Mucosa of stomach (tissue), 1 donor: ENCODE data around the gene TTLL10.

Experiments
- H3K27me3 ChIP-seq: one replicate; pipeline ENCODE4 v1.7.0; 2013; ENCODE audit warnings: mild to moderate bottlenecking, low read length; ENCODE audit not compliant: control insufficient read depth, insufficient read depth
- H3K36me3 ChIP-seq: one replicate; pipeline ENCODE4 v1.7.0; 2013; ENCODE audit warnings: low read length; ENCODE audit not compliant: control insufficient read depth, insufficient read depth
- H3K4me1 ChIP-seq: one replicate; pipeline ENCODE4 v1.7.0; 2013; ENCODE audit warnings: mild to moderate bottlenecking, low read length; ENCODE audit not compliant: control insufficient read depth, insufficient read depth
- H3K4me3 ChIP-seq: one replicate; pipeline ENCODE4 v1.7.0; 2013; ENCODE audit warnings: low read length
- H3K9ac ChIP-seq: one replicate; pipeline ENCODE4 v1.7.0; 2013; ENCODE audit warnings: mild to moderate bottlenecking, low read length, moderate library complexity
- H3K9me3 ChIP-seq: one replicate; pipeline ENCODE4 v1.7.0; 2013; ENCODE audit warnings: mild to moderate bottlenecking, low read length, moderate library complexity; ENCODE audit not compliant: control insufficient read depth
- donor health status: Pancreatic carcinoma.

TTLL10 gene

GRCh38 chr1:1173793-1174415 lies at the start of gene TTLL10:
Gene TTLL10, plus strand, starts transcription at chr1:1173880. Its CDS starts 5,336 bp downstream, at chr1:1179216.
- Histone ChIP-seq H3K4me1 (peaks cover 33% of the 10 kb centered on the region), H3K9ac (no peak within 1 kb of the TSS), H3K4me3 (no peak within 1 kb of the TSS), H3K9me3 (no peaks in the 10 kb centered on the region), H3K27me3 (no peaks in the 10 kb centered on the region), H3K36me3 (no peaks in the 10 kb centered on the region)

GRCh38 chr1:1124508-1124785 lies 49.2 kb upstream of the TTLL10 start:
- Histone ChIP-seq H3K9me3 (no peaks in the 10 kb centered on the region), H3K9ac (peak overlapping the region; percentile 56), H3K27me3 (peaks cover 7% of the 10 kb centered on the region), H3K4me1 (peaks cover 60% of the 10 kb centered on the region), H3K4me3 (peak overlapping the region; percentile 34), H3K36me3 (no peaks in the 10 kb centered on the region)

- no peaks in the 10 kb centered on the region for H3K9me3 ChIP-seq
- no peaks in the 10 kb centered on the region for H3K36me3 ChIP-seq
- H3K9ac ChIP-seq: peak overlapping the region; percentile 56
- peaks cover 60% of the 10 kb centered on the region for H3K4me1 ChIP-seq
- peaks cover 5% of the 10 kb centered on the region for H3K27me3 ChIP-seq
- peak overlapping the region; percentile 34 for H3K4me3 ChIP-seq
These were observed 48.7 kb upstream of the TTLL10 start for GRCh38 chr1:1124786-1125642.

GRCh38 chr1:1125945-1126344 lies 47.7 kb upstream of the TTLL10 start:
- Histone ChIP-seq H3K4me1 (peaks cover 65% of the 10 kb centered on the region), H3K9ac (peak overlapping the region; percentile 56), H3K4me3 (no peak overlapping the region), H3K27me3 (peaks cover 3% of the 10 kb centered on the region), H3K36me3 (no peaks in the 10 kb centered on the region), H3K9me3 (no peaks in the 10 kb centered on the region)

GRCh38 chr1:1127551-1128451 lies 45.9 kb upstream of the TTLL10 start:
- H3K9me3 ChIP-seq: no peaks in the 10 kb centered on the region
- peak overlapping the region; percentile 85 for H3K9ac ChIP-seq
- H3K27me3 ChIP-seq: no peaks in the 10 kb centered on the region
- peaks cover 64% of the 10 kb centered on the region for H3K4me1 ChIP-seq
- H3K4me3 ChIP-seq: peak overlapping the region; percentile 63
- H3K36me3 ChIP-seq: no peaks in the 10 kb centered on the region

GRCh38 chr1:1128454-1129139 lies 45.1 kb upstream of the TTLL10 start:
- no peaks in the 10 kb centered on the region for H3K9me3 ChIP-seq
- H3K9ac ChIP-seq: peak overlapping the region; percentile 85
- H3K27me3 ChIP-seq: no peaks in the 10 kb centered on the region
- H3K4me1 ChIP-seq: peaks cover 63% of the 10 kb centered on the region
- peak overlapping the region; percentile 63 for H3K4me3 ChIP-seq
- H3K36me3 ChIP-seq: no peaks in the 10 kb centered on the region

GRCh38 chr1:1129381-1129821 lies 44.3 kb upstream of the TTLL10 start:
- Histone ChIP-seq H3K27me3 (no peaks in the 10 kb centered on the region), H3K4me1 (peaks cover 62% of the 10 kb centered on the region), H3K36me3 (no peaks in the 10 kb centered on the region), H3K9ac (peak overlapping the region; percentile 85), H3K9me3 (no peaks in the 10 kb centered on the region), H3K4me3 (peak overlapping the region; percentile 63)

GRCh38 chr1:1130206-1131120 lies 43.2 kb upstream of the TTLL10 start:
- H3K36me3 ChIP-seq: no peaks in the 10 kb centered on the region
- H3K9ac ChIP-seq: peak overlapping the region; percentile 92
- no peaks in the 10 kb centered on the region for H3K9me3 ChIP-seq
- no peak overlapping the region for H3K4me3 ChIP-seq
- no peaks in the 10 kb centered on the region for H3K27me3 ChIP-seq
- H3K4me1 ChIP-seq: peaks cover 62% of the 10 kb centered on the region

- Histone ChIP-seq H3K36me3 (no peaks in the 10 kb centered on the region), H3K4me1 (peaks cover 58% of the 10 kb centered on the region), H3K9ac (peak overlapping the region; percentile 77), H3K27me3 (no peaks in the 10 kb centered on the region), H3K4me3 (peak overlapping the region; percentile 7), H3K9me3 (no peaks in the 10 kb centered on the region)
These were observed 41.4 kb upstream of the TTLL10 start for GRCh38 chr1:1132042-1132950.
